OCI-LY3 (cell line): ENCODE results near the gene CEP112.

Experiments
- H2AFZ ChIP-seq: fragments of 200-600, 300-600 bp; shearing (Covaris generic); 2 replicates; pipeline ENCODE4 v1.6.0; 2014; ENCODE audit warnings: antibody characterized with exemption, low read depth, low read length
- H3K27ac ChIP-seq: fragments of 200-600, 300-600 bp; sonication (generic); 2 replicates; pipeline ENCODE4 v1.5.1; 2014; ENCODE audit warnings: mild to moderate bottlenecking, low read length, moderate library complexity, mixed read lengths
- H3K27me3 ChIP-seq: fragments of 200-600, 300-600 bp; sonication (generic); 2 replicates; pipeline ENCODE4 v1.6.1; 2014; ENCODE audit warnings: low read depth, low read length, mixed read lengths
- H3K36me3 ChIP-seq: fragments of 200-600, 300-600 bp; sonication (generic); replicated peaks from 2 replicates; pipeline ENCODE3; 2014; ENCODE audit warnings: low read depth, low read length, mixed read lengths
- H3K4me1 ChIP-seq: fragments of 300-600, 200-600 bp; sonication (generic); 2 replicates; pipeline ENCODE4 v1.6.1; 2014; ENCODE audit warnings: low read length, mixed read lengths
- H3K4me2 ChIP-seq: fragments of 200-600, 300-600 bp; sonication (generic); 2 replicates; pipeline ENCODE4 v1.6.1; 2014; ENCODE audit warnings: low read length, mixed read lengths
- H3K4me3 ChIP-seq: fragments of 300-600, 200-600 bp; sonication (generic); 2 replicates; pipeline ENCODE4 v1.5.1; 2014; ENCODE audit warnings: antibody characterized with exemption, mild to moderate bottlenecking, low read length, moderate library complexity
- H3K79me2 ChIP-seq: fragments of 300-600, 200-600 bp; shearing (Covaris generic); 2 replicates; pipeline ENCODE4 v1.6.1; 2014; ENCODE audit warnings: mild to moderate bottlenecking, low read length, mixed read lengths
- H3K9ac ChIP-seq: fragments of 300-600, 200-600 bp; shearing (Covaris generic); 2 replicates; pipeline ENCODE4 v1.6.0; 2014; ENCODE audit warnings: mild to moderate bottlenecking, low read length, moderate library complexity
- H3K9me3 ChIP-seq: fragments of 200-600, 300-600 bp; shearing (Covaris generic); 2 replicates; pipeline ENCODE4 v1.6.1; 2014; ENCODE audit warnings: low read length, mixed read lengths; ENCODE audit not compliant: insufficient read depth
- H4K20me1 ChIP-seq: fragments of 200-600, 300-600 bp; sonication (generic); 2 replicates; pipeline ENCODE4 v1.6.1; 2016; ENCODE audit warnings: low read length, mixed read lengths; ENCODE audit not compliant: insufficient read depth
- CTCF ChIP-seq: fragments of 200-600, 300-600 bp; sonication (generic); IDR thresholded peaks from 2 replicates; pipeline ENCODE4 v1.5.1; 2014; ENCODE audit warnings: antibody characterized with exemption, low read length, low read depth
- EZH2phosphoT487 ChIP-seq: fragments of 200-600 bp; shearing (Covaris generic); IDR thresholded peaks from 2 replicates; pipeline ENCODE4 v1.6.1; 2018; ENCODE audit warnings: antibody characterized with exemption, mixed run types, low read depth

Gene CEP112

DNA sequence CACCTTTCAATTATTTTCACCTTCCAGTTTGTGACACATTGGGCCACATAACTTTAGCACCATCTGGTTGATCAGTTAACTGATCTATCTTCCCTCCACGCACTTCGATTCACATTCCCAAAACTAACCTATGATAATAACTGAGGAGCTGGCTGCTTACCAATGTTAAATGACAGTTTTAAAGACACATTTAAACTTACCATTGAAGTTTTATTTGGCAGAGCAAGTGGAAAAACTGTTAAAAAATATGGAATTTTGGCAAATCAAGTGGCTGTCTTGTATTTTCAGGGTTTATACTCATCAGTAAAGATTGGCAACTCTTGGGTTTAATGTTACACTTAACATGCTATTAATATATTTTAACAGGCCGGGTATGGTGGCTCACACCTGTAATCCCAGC lies 42.7 kb upstream of the CEP112 start:
- TF ChIP-seq CTCF: no peak
- TF ChIP-seq EZH2phosphoT487: no peak
- H3K4me2 ChIP-seq: no peak overlapping the region
- no peaks in the 10 kb centered on the region for H3K4me1 ChIP-seq
- H3K27me3 ChIP-seq: peaks cover 10% of the 10 kb centered on the region
- no peak overlapping the region for H3K4me3 ChIP-seq
- no peak overlapping the region for H3K27ac ChIP-seq
- no peaks in the 10 kb centered on the region for H3K9me3 ChIP-seq
- H3K9ac ChIP-seq: no peak overlapping the region
- no peaks in the 10 kb centered on the region for H3K36me3 ChIP-seq
- H2AFZ ChIP-seq: no peak overlapping the region
- H4K20me1 ChIP-seq: no peaks in the 10 kb centered on the region
- no peaks in the 10 kb centered on the region for H3K79me2 ChIP-seq

DNA sequence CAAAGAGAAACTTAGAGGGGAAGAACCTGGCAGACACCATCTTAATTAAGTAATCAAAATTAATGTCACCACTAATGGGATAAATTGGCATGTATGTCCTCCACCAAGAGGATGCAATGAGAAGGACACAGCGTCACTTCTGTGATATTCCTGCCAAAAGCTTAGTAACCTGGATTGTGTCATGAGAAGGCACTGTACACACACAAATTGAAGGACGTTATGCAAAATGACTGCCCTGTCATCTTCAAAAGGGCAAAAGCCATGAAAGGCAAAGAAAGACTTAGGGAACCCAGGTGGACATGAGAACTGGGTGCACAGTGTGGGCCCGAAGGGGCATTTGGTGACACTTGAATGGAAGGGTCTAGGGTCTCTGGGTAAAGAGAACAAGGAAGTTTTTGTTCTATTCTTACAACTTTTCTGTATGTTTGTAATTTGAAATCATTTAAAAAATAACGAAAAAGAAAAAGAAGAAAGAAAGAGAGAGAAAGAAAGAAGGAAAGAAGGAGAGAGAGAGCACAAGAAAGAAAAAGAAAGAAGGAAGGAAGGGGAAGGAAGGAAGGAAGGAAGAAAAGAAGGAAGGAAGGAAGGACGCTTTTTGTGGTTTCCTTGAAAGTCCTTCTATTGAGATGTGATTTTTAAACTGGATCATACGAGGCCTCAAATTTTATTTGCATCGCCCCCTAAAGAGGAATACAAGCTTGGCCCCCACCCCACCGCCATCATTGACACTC lies 41.3 kb upstream of the CEP112 start:
- H3K36me3 ChIP-seq: no peaks in the 10 kb centered on the region
- H2AFZ ChIP-seq: no peak overlapping the region
- H3K27ac ChIP-seq: no peak overlapping the region
- no peak overlapping the region for H3K9ac ChIP-seq
- no peaks in the 10 kb centered on the region for H4K20me1 ChIP-seq
- no peak overlapping the region for H3K4me3 ChIP-seq
- H3K27me3 ChIP-seq: peaks cover 12% of the 10 kb centered on the region
- H3K4me2 ChIP-seq: no peak overlapping the region
- TF ChIP-seq CTCF (no peak), EZH2phosphoT487 (no peak)
- H3K79me2 ChIP-seq: no peaks in the 10 kb centered on the region
- H3K4me1 ChIP-seq: no peaks in the 10 kb centered on the region
- no peaks in the 10 kb centered on the region for H3K9me3 ChIP-seq

DNA sequence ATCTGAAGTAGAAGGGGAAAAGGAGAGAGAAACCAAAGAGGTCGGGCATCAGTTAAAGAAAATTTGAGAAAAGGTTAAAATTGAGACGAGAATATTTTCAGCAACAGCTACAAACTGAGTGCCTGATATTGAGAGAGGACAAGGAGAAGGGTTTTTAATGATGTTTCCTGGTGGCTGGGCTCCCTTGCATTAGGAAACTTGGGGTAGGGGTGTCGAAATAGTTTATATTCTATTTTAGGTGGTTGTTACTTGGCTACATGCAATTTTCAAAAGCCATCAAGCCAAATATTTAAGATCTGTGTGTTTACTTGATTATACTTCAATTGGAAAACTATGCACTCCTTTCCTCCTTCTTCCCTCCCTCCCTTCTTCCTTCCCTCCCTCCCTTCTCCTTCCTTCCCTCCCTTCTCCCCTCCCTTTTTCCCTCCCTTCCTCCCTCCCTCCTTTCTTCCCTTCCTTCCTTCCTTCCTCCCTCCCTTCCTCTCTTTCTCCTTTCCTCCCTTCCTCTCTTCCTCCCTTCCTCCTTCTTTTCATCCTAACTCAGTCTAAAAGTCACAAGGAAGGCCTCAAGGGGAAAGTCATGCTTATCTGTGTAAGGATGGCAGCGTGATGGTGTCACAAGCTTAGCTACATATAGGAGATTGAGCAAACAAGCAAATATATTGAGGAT lies 39.1 kb upstream of the CEP112 start:
- H3K4me2 ChIP-seq: no peak overlapping the region
- H3K36me3 ChIP-seq: no peaks in the 10 kb centered on the region
- H2AFZ ChIP-seq: no peak overlapping the region
- no peaks in the 10 kb centered on the region for H3K79me2 ChIP-seq
- H3K9me3 ChIP-seq: no peaks in the 10 kb centered on the region
- H3K4me1 ChIP-seq: no peaks in the 10 kb centered on the region
- H3K9ac ChIP-seq: no peak overlapping the region
- H3K4me3 ChIP-seq: no peak overlapping the region
- H3K27me3 ChIP-seq: peaks cover 17% of the 10 kb centered on the region
- TF ChIP-seq EZH2phosphoT487 (no peak), CTCF (no peak)
- no peaks in the 10 kb centered on the region for H4K20me1 ChIP-seq
- no peak overlapping the region for H3K27ac ChIP-seq

- H3K27me3 ChIP-seq: peaks cover 17% of the 10 kb centered on the region
- no peaks in the 10 kb centered on the region for H4K20me1 ChIP-seq
- no peaks in the 10 kb centered on the region for H3K36me3 ChIP-seq
- H3K4me2 ChIP-seq: no peak overlapping the region
- no peak overlapping the region for H3K9ac ChIP-seq
- no peaks in the 10 kb centered on the region for H3K79me2 ChIP-seq
- H3K4me1 ChIP-seq: no peaks in the 10 kb centered on the region
- H3K27ac ChIP-seq: no peak overlapping the region
- no peaks in the 10 kb centered on the region for H3K9me3 ChIP-seq
- TF ChIP-seq CTCF (no peak), EZH2phosphoT487 (no peak)
- no peak overlapping the region for H3K4me3 ChIP-seq
- no peak overlapping the region for H2AFZ ChIP-seq
Measured at GRCh38 chr17:66229783-66230538, 38.0 kb upstream of the CEP112 start.
